HUES6 (cell line): ENCODE measurements around the gene TUBB4B.

Experiments
- H3K27ac ChIP-seq: 2 replicates; pipeline ENCODE4 v1.7.0; 2013; ENCODE audit warnings: low read depth, mild to moderate bottlenecking, low read length, inconsistent platforms
- H3K27me3 ChIP-seq: 2 replicates; pipeline ENCODE4 v1.6.1; 2013; ENCODE audit warnings: low read length; ENCODE audit not compliant: control insufficient read depth, insufficient read depth
- H3K36me3 ChIP-seq: 2 replicates; pipeline ENCODE4 v1.6.1; 2013; ENCODE audit warnings: low read length; ENCODE audit not compliant: control insufficient read depth, insufficient read depth
- H3K4me1 ChIP-seq: 2 replicates; pipeline ENCODE4 v1.6.1; 2013; ENCODE audit warnings: low read length; ENCODE audit not compliant: control insufficient read depth, insufficient read depth
- H3K4me3 ChIP-seq: 2 replicates; pipeline ENCODE4 v1.5.1; 2013; ENCODE audit warnings: low read depth, low read length
- H3K9ac ChIP-seq: one replicate; pipeline ENCODE4 v1.6.1; 2013; ENCODE audit warnings: mild to moderate bottlenecking, low read length
- H3K9me3 ChIP-seq: 2 replicates; pipeline ENCODE4 v1.6.1; 2013; ENCODE audit warnings: low read depth, low read length; ENCODE audit not compliant: control insufficient read depth, insufficient read depth

Gene TUBB4B

DNA sequence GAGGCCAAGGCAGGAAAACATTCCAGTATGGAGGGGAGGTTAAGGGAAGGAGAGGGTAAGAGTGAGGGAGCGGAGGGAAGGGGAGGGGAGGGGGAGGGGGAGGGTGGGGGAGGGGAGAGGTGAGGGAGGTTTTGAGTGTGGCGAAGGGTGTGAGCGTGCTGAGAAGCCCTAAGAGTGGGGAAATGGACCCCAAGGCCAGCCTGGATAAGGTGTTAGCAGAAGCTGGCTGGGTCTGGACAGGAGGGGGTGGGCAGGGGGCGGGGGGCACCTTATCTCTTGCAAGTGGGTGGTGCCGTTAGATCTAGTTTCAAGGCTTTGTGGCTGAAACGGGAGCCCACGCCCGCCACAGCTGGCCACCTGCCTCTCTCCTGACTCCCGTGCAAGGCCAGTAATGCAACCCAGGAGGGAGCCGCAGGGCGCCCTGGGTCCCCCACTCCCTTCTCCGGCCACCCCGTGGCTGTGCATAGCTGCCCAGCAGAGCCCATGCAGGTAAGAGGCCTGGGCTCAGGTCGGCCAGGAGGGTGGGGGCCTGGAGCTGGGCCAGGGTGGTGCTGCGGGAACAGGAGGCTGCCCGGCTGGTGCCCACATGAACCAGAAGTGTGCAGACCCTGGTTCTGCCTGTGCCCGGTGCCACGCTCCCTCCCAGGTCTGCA, 13.1 kb upstream of the TUBB4B start:
- H3K4me1 ChIP-seq = peaks cover 11% of the 10 kb centered on the region
- H3K27ac ChIP-seq = no peak overlapping the region
- H3K36me3 ChIP-seq = no peaks in the 10 kb centered on the region
- peaks cover 1% of the 10 kb centered on the region; the same call in 1 of the 2 replicates for H3K27me3 ChIP-seq
- H3K4me3 ChIP-seq = no peak overlapping the region
- H3K9ac ChIP-seq = no peak overlapping the region
- no peaks in the 10 kb centered on the region for H3K9me3 ChIP-seq

- H3K27me3 ChIP-seq = no peaks in the 10 kb centered on the region
- no peak overlapping the region for H3K9ac ChIP-seq
- no peaks in the 10 kb centered on the region for H3K36me3 ChIP-seq
- no peak overlapping the region for H3K27ac ChIP-seq
- no peak overlapping the region for H3K4me3 ChIP-seq
- H3K4me1 ChIP-seq = peaks cover 10% of the 10 kb centered on the region
- H3K9me3 ChIP-seq = no peaks in the 10 kb centered on the region
Measured at GRCh38 chr9:137228506-137228967, 12.6 kb upstream of the TUBB4B start.

DNA sequence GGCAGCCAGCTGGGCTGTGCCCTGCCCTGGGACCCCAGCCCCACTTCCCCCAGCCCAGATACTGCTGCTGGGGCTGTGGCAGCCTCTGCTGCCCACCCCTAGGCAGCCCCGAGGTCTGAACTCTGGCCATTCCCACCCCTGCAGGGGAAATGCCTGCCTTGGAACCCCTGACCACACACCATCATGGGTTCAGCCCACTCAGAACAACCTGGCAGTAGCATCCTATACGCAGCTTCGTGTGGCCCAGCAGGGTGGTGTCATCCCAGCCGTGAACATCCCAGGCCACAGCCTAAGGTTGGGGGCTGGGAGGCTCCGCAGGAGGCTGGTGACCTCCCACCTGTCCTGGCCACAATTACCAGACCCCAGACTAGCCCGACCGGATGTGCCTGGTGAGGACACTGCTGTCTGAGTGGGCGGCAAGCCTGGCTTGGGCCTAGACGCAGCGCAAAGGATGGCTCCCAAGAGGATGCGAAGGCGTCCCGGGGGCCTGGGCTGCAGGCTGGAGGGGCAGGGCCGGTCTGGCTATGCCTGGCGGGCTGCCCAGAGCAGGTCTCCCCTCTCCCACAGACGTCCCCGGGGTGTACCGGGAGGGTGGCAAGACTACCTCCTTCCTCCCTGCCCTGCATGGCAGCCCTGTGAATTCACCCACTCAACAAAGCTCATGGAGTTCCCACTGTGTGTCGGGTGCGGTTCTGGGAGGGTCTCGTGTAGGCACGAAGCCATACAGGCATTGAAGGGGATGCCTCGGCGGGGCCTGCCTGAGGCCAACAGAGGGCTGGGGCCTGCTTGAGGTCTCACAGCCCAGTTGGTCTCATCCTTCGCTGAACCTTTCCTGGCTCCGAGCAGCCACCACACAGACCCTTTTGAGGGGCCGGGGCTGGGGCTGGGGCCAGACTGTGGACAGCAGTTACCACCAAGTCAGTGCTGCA, 11.9 kb upstream of the TUBB4B start:
- H3K36me3 ChIP-seq = no peaks in the 10 kb centered on the region
- H3K27me3 ChIP-seq = no peaks in the 10 kb centered on the region
- H3K4me3 ChIP-seq = no peak overlapping the region
- H3K27ac ChIP-seq = no peak overlapping the region
- H3K4me1 ChIP-seq = peaks cover 10% of the 10 kb centered on the region
- H3K9ac ChIP-seq = no peak overlapping the region
- no peaks in the 10 kb centered on the region for H3K9me3 ChIP-seq

DNA sequence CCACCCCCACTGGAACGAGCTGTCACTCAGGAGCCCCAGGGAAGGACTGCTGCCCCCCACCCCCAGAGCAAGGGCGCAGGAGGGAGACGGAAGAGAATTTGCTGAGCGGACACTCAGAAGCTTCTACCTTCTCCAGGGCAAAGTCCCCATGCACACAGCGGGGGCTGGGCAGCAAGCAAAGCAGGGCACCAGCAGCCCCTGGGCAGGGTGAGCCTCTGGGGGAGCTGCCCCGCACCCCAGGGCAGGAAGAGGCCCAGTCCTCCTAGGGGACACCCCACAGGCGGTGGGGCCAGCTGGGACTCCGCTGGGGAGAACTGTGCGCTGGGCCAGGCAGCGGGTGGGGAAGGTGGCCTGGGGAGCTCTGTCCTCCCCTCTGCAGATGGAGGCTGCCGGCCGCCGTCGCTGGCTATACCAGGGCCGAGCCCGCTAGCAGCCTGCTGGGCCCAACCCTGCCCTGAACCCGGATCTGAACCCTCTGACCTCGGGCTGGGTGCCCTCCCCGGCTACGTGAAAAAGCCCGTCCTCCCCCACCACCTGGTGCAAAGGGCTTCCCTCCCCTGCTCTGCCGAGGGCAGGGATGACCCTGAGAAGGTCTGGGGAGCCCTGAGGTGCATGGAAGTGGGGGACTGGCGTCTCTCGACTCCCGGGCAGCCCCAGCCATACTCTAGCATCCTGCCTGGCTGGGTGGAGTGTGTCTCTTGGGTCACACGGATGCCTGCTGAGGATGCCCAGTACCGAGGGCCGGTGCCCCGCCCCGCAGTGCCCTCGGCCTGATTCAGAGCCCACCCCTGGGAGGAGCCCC, 11.0 kb upstream of the TUBB4B start:
- no peaks in the 10 kb centered on the region for H3K36me3 ChIP-seq
- H3K27ac ChIP-seq = no peak overlapping the region
- H3K9me3 ChIP-seq = no peaks in the 10 kb centered on the region
- H3K4me3 ChIP-seq = no peak overlapping the region
- no peaks in the 10 kb centered on the region for H3K27me3 ChIP-seq
- H3K9ac ChIP-seq = no peak overlapping the region
- H3K4me1 ChIP-seq = peaks cover 10% of the 10 kb centered on the region

DNA sequence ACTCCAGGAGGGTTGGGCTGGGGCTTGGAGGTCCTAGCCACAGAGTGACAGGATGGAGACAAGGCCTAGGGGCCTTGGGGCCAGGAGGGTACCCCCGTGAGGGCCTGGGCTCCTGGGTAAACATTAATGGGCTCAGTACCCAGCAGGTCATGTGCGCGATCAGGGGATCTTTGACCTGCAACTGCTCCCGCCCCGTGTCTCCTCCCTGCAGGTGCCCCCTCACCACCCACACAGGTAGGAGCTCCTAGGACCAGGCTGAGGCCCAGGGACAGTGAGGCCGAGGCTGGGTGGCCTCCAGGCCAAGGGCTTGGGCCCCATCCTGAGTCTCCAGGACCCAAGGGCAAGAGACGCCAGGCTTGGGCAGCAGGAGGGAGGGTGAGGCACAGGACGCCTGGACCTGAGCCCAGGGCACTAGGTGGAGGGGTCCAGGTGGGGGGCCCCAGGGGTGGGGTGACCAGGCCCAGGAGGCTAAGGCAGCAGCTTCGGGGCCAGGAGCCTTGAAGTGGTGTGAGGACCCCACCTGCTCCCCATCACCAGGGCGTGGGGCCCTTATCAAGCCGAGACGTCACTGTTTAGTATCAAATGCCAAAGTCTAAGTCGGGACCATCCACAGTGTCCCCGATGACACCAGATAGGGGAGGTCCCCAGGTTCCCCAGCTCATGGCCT, 10.2 kb upstream of the TUBB4B start, which contains the start of gene SLC34A3:
Gene SLC34A3, plus strand, starts transcription at position 197 of the 667 bp plus-strand sequence. CDS start 802 bp downstream, outside the sequence.
- no peak within 1 kb of the TSS for H3K27ac ChIP-seq

GRCh38 chr9:137231372-137232039, 9.6 kb upstream of the TUBB4B start:
- H3K27ac ChIP-seq = no peak overlapping the region
- no peaks in the 10 kb centered on the region for H3K36me3 ChIP-seq
- H3K9ac ChIP-seq = no peak overlapping the region
- peaks cover 17% of the 10 kb centered on the region for H3K4me1 ChIP-seq
- H3K27me3 ChIP-seq = no peaks in the 10 kb centered on the region
- H3K9me3 ChIP-seq = no peaks in the 10 kb centered on the region
- H3K4me3 ChIP-seq = no peak overlapping the region

More for the DNA sequence above, 10.2 kb upstream of the TUBB4B start, which contains the start of gene SLC34A3:
- no peak within 1 kb of the TSS for H3K4me3 ChIP-seq
- H3K36me3 ChIP-seq = no peaks in the 10 kb centered on the region
- H3K4me1 ChIP-seq = peaks cover 11% of the 10 kb centered on the region
- no peaks in the 10 kb centered on the region for H3K27me3 ChIP-seq
- H3K9me3 ChIP-seq = no peaks in the 10 kb centered on the region
- no peak within 1 kb of the TSS for H3K9ac ChIP-seq

DNA sequence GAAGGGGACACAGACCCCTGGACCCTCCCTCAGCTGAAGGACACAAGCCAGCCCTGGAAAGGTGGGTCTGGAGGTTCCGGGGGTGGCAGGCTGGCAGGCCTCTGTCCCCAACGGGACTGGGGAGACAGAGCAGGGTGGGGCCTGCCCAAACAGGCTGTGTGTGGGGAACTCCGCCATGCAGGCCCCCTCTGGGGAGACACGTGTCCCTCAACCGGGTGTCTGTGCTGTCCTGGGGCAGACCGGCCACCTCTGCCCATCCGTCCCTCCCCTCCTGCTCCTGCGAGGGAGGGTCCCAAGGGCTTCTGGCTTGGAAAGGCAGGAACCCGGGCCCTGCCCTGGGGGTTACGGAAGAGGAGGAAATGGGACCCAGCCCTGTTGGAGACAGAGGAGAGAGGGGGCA, 9.0 kb upstream of the TUBB4B start:
- Histone ChIP-seq H3K36me3 (no peaks in the 10 kb centered on the region), H3K27ac (no peak overlapping the region), H3K4me1 (peaks cover 21% of the 10 kb centered on the region), H3K27me3 (no peaks in the 10 kb centered on the region), H3K9me3 (no peaks in the 10 kb centered on the region), H3K9ac (no peak overlapping the region), H3K4me3 (no peak overlapping the region)

- no peaks in the 10 kb centered on the region for H3K36me3 ChIP-seq
- no peak overlapping the region for H3K9ac ChIP-seq
- H3K4me3 ChIP-seq = no peak overlapping the region
- H3K27ac ChIP-seq = no peak overlapping the region
- no peaks in the 10 kb centered on the region for H3K27me3 ChIP-seq
- H3K4me1 ChIP-seq = peaks cover 21% of the 10 kb centered on the region
- no peaks in the 10 kb centered on the region for H3K9me3 ChIP-seq
Measured at GRCh38 chr9:137232510-137232909, 8.6 kb upstream of the TUBB4B start.

GRCh38 chr9:137233143-137233980, 7.7 kb upstream of the TUBB4B start:
- peaks cover 27% of the 10 kb centered on the region for H3K4me1 ChIP-seq
- H3K9me3 ChIP-seq = no peaks in the 10 kb centered on the region

More at GRCh38 chr9:137233143-137233980, 7.7 kb upstream of the TUBB4B start:
- Histone ChIP-seq H3K27me3 (no peaks in the 10 kb centered on the region), H3K4me3 (no peak overlapping the region), H3K9ac (no peak overlapping the region), H3K36me3 (no peaks in the 10 kb centered on the region), H3K27ac (no peak overlapping the region)
